Measurements from ENCODE around the gene SEPSECS.

Gene SEPSECS

DNA sequence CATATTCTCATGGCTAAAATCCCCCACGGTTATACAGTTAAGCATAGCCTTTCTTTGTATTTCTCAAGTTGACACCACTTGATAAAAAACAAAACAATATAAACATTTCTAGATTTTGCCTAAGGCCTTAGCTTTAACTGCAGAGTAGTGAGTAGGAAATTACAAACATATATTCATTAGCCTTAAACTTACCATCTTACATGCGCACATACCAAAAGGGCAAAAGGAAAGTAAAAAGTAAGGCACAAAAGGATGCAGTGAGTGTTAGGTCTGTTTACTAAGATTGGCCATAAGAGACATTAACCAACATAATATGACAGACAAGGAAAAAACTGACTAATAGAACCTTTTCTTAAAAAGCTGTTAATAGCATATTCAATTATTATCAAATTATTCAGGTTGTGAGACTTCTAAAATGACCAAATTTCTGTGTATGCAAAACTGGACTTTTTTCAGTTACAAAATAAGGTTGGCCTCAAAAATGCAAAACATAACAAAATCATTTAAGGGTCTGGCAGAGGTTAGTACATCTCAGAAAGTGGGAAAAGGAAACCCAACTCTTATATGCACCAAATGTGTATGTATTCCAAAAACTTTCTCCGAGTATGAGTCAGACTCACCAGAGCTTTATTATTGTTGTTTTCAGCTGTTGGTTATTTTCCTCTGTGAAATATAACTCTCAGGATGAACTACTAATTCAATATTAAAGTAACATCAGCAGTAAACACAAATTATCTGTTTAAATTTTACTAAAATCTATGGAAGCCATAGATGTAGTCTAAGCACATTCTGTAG is 39.9 kb downstream of the SEPSECS start:
- no peak overlapping the region for H3K9ac ChIP-seq (ENCODE audit: low read depth, low read length)
- H3K36me3 ChIP-seq (ENCODE audit: insufficient read depth, low read length), result peaks cover 18% of the 10 kb centered on the region
- no peak overlapping the region for H2AFZ ChIP-seq (ENCODE audit: low read depth, low read length)
- ATAC-seq (ENCODE audit: insufficient read depth, low read depth) (no peak), DNase-seq (no peak)
- no peaks in the 10 kb centered on the region for H3K27me3 ChIP-seq (ENCODE audit: insufficient read depth, low read length, poor library complexity)
- no peak overlapping the region for H3K4me3 ChIP-seq (ENCODE audit: low read depth in 1 of 2, low read length in 2 of 2)
- no peaks in the 10 kb centered on the region for H3K9me3 ChIP-seq (ENCODE audit: insufficient read depth, low read length, severe bottlenecking)
- TF ChIP-seq EZH2 (IDR thresholded peaks at IDR 0.05; ENCODE audit: borderline replicate concordance, low read depth, low read length, severe bottlenecking) (no peak), CTCF (IDR thresholded peaks at IDR 0.05; ENCODE audit: borderline replicate concordance, extremely low read depth, low read length, poor library complexity, severe bottlenecking) (no peak)
- H3K4me1 ChIP-seq (ENCODE audit: insufficient read depth, low read length), result no peaks in the 10 kb centered on the region
- no peaks in the 10 kb centered on the region for H4K20me1 ChIP-seq (ENCODE audit: insufficient read depth, low read length)
- H3K4me2 ChIP-seq (ENCODE audit: insufficient read depth, low read length), result no peak overlapping the region
- no peak overlapping the region for H3K27ac ChIP-seq (ENCODE audit: low read length)
- no peaks in the 10 kb centered on the region for H3K79me2 ChIP-seq (ENCODE audit: insufficient read depth, low read length)

- Histone ChIP-seq H4K20me1 (ENCODE audit: insufficient read depth, low read length) (no peaks in the 10 kb centered on the region), H3K36me3 (ENCODE audit: insufficient read depth, low read length) (0 out of 2 replicates have a peak, but pooled peaks cover 4% of the 10 kb centered on the region), H3K4me2 (ENCODE audit: insufficient read depth, low read length) (no peak overlapping the region), H3K9me3 (ENCODE audit: insufficient read depth, low read length, severe bottlenecking) (no peaks in the 10 kb centered on the region), H3K9ac (ENCODE audit: low read depth, low read length) (no peak overlapping the region), H2AFZ (ENCODE audit: low read depth, low read length) (no peak overlapping the region), H3K27ac (ENCODE audit: low read length) (no peak overlapping the region), H3K4me1 (ENCODE audit: insufficient read depth, low read length) (no peaks in the 10 kb centered on the region), H3K4me3 (ENCODE audit: low read depth in 1 of 2, low read length in 2 of 2) (no peak overlapping the region), H3K27me3 (ENCODE audit: insufficient read depth, low read length, poor library complexity) (no peaks in the 10 kb centered on the region), H3K79me2 (ENCODE audit: insufficient read depth, low read length) (no peaks in the 10 kb centered on the region)
- ATAC-seq (ENCODE audit: insufficient read depth, low read depth) (no peak), DNase-seq (no peak)
- TF ChIP-seq CTCF (IDR thresholded peaks at IDR 0.05; ENCODE audit: borderline replicate concordance, extremely low read depth, low read length, poor library complexity, severe bottlenecking), result no peak
Observed at GRCh38 chr4:25117716-25118472, 42.4 kb downstream of the SEPSECS start.

DNA sequence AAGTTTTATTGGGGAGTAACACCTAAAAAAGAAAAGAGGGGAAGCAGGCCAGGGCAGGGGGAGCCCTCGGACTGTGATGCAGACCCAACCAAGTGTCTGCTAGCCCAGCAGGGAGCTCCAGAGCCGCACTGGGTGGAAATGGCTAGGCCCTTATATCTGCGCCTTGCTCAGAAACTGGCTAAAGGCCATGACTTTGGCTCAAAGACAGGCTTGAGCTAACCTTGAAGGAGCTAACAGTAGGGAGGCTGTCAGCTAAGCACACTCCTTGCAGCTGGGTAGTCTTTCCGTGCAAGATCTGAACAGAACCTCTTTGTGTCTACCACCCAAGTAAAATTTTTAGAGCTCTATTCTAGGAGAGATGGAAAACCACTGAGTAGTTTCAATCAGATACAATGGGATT is 43.0 kb downstream of the SEPSECS start:
- no peaks in the 10 kb centered on the region for H4K20me1 ChIP-seq (ENCODE audit: insufficient read depth, low read length)

More for the DNA sequence above, 43.0 kb downstream of the SEPSECS start:
- ATAC-seq (ENCODE audit: insufficient read depth, low read depth) (no peak), DNase-seq (no peak)
- Histone ChIP-seq H3K27ac (ENCODE audit: low read length) (no peak overlapping the region), H2AFZ (ENCODE audit: low read depth, low read length) (no peak overlapping the region), H3K36me3 (ENCODE audit: insufficient read depth, low read length) (0 out of 2 replicates have a peak, but pooled peaks cover 2% of the 10 kb centered on the region), H3K79me2 (ENCODE audit: insufficient read depth, low read length) (no peaks in the 10 kb centered on the region), H3K4me1 (ENCODE audit: insufficient read depth, low read length) (no peaks in the 10 kb centered on the region), H3K4me3 (ENCODE audit: low read depth in 1 of 2, low read length in 2 of 2) (no peak overlapping the region), H3K27me3 (ENCODE audit: insufficient read depth, low read length, poor library complexity) (no peaks in the 10 kb centered on the region), H3K4me2 (ENCODE audit: insufficient read depth, low read length) (no peak overlapping the region), H3K9me3 (ENCODE audit: insufficient read depth, low read length, severe bottlenecking) (no peaks in the 10 kb centered on the region), H3K9ac (ENCODE audit: low read depth, low read length) (no peak overlapping the region)
- no peak for TF ChIP-seq CTCF (IDR thresholded peaks at IDR 0.05; ENCODE audit: borderline replicate concordance, extremely low read depth, low read length, poor library complexity, severe bottlenecking)
- TF ChIP-seq EZH2 (IDR thresholded peaks at IDR 0.05; ENCODE audit: borderline replicate concordance, low read depth, low read length, severe bottlenecking), result no peak

Data from DND-41 (cell line).